ENCODE measurements around the gene HLCS.
A peak's percentile ranks its signal among the peaks of the same experiment; 100 is the strongest.

HLCS gene

DNA sequence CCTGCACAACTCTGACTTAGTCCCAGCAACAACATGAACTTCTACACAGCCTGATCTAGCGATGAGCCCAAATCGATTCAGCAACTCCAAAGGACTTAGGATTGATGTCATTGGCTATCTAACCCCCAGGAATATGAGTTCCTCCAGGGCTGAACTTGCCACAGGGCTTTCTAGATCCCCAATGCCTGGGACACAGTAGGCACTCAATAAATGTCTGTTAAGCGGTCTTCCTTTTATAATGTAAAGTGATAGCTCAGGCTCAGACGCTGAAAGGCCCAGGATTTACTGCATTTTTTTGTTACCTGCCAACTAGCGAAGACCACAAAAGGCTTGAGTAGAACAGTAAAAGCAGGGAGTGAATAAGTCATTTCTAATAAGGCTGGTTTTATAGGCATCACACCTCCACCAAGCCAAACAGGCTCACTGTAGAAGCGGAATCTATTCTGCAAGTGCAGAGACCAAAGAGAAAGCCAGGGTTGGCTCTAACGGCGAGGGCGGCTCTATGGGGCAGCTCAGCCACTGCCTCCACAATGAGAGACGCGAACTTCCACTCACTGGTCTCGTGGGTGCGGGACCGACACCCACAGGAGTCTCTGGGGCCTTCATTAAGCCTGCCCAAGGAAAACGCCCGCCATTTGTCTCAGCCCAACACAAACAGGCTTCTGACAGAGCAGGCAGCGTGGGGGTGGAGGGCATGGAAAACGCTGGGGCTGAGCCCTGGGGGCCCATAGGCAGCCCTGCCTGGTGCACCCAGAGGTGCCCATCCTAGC, 52.0 kb downstream of the HLCS start:
- DNase-seq = no peak

GRCh38 chr21:36913247-36914169, 53.0 kb downstream of the HLCS start:
- DNase-seq = no peak

- no peak for DNase-seq
These were observed 55.7 kb downstream of the HLCS start for GRCh38 chr21:36910581-36911307.

- DNase-seq = no peak
These were observed 56.4 kb downstream of the HLCS start for GRCh38 chr21:36909901-36910561.

- no peak for DNase-seq
These were observed 57.0 kb downstream of the HLCS start for GRCh38 chr21:36909423-36909822.

GRCh38 chr21:36908260-36908908, 58.1 kb downstream of the HLCS start:
- no peak for DNase-seq

DNA sequence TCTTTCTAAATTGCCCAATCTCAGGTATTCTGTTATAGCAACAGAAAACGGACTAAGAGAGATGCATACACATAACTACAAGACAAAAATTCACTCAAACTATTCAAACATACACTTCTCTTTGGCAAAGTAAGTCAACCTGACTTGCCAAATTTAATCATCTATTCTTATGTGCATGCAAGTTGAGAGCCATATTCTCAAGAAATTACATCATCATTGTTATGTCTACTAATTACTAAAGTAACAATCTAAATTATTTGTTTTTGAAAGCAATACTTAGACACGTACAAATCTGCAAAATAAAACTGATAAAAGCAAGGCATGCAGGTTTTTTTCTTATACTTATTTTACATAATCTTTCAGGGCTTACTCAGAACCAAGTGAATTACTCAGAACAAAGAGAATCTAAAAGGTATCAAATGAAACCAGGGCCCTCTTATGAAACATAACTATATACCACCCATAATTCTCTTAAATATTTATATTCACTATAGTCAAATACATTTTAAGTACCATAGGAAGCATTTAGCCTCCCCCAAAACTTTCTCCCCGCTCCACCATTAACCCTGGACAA, 62.3 kb downstream of the HLCS start:
- no peak for DNase-seq

GRCh38 chr21:36902793-36903192, 63.7 kb downstream of the HLCS start:
- DNase-seq = no peak

GRCh38 chr21:36902331-36902730, 64.1 kb downstream of the HLCS start:
- DNase-seq = no peak

DNA sequence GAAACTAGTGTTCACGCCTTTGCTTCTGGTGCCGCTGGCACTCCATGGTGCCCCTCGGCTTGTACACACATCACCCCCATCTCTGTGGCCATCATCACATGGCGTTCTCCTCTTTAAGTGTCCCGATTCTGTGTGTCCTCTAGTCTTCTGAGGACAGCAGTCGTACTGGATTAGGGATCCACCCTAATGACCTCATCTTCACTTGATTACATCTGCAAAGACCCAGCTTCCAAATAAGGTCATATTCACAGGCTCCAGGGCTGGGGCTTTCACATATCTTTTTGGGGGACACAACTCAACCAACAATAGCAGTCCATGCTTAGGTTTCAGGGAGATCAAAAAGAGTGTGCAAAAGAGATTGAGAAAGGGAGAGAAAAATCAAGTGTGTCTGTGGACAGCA, 64.9 kb downstream of the HLCS start:
- DNase-seq = no peak

DNA sequence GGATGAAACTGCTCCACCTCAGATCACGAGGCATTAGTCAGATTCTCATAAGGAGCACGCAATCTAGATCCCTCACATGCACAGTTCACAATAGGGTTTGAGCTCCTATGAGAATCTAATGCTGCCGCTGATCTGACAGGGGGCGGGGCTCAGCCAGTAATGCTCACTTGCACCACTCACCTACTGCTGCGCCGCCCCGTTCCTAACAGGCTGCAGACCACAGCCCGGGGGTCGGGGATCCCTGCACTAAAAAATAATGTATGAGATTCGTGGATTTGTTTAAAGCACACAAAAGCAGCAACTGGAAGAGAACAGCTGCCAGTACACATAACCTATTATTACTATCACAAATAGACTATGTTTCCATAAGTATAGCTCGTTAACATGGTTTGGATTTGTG, 72.9 kb downstream of the HLCS start:
- DNase-seq = no peak

- no peak for DNase-seq
These were observed 74.3 kb downstream of the HLCS start for GRCh38 chr21:36892201-36892600.

- DNase-seq = no peak
These were observed 74.8 kb downstream of the HLCS start for GRCh38 chr21:36891692-36892091.

DNA sequence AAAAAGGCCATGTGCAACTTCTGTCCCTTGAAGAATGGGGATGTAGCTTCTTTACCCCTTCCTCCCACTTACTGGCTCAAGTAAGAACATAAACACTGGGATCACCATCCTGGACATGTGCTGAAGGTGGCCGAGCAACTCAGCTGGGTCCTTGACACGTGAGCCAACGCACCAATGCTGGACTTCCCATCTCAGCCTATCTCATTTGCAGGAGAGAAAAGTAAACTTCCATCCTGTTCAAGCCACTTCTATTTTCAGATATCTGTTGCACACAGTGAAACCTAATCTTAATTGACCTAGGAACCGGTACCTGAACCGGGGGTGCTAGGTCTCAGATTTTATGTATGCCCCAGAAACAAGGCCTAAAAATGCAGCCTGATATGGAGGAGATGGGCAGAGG, 75.3 kb downstream of the HLCS start:
- DNase-seq = no peak

DNA sequence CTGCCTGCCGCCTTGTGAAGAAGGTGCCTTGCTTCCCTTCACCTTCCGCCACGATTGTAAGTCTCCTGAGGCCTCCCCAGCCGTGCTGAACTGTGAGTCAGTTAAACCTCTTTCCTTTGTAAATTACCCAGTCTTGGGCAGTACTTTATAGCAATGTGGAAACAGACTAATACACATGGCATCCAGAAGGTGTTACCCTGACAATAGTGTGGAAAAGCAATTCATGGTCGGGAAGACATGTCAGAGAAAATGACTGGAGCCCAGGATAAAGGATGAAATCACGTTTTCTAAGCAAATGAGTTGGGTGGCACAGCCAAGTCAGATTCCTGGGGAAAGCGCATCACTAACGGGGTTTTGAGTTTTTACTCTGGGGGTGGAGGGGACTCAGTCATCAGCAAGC, 76.4 kb downstream of the HLCS start:
- no peak for DNase-seq

DNA sequence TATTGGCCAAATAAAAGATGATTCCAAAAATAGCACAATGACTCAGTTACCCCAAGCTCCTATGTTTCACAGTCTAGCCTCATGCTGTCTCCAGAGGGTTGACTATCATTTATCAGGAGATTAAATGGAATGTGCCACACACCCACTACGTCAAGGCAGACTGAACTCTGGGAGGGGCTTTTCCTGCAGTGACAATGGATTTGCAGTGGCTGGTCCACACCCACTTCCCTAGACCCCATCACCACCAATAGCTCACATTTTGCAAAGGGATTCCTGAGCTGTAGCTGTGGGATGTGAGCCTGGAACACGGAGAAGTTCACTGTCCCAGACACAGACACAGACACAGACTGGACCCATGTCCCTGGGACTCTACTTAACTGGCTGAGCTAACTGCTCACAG, 77.1 kb downstream of the HLCS start:
- no peak for DNase-seq

- no peak for DNase-seq
These were observed 78.0 kb downstream of the HLCS start for GRCh38 chr21:36888466-36888865.

DNA sequence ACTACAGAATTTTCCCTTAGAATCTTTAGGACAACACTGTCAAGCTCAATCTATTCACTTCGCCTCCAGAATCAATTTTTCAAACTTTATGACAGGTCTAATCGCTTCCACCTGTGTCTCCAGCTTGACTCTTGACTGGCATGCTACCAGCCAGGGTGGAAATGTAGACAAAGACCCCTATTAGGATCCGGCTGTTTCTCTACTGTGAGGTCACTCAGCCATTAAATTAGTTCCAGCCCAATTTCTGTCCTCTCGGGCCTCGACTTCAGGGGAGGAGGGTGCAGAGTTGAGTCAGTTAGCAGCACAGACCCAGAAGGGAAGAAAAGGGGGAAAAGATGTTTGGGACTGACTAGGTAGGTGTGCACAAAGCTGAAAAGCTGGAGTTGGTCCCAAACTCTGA, 78.5 kb downstream of the HLCS start:
- DNase-seq = peak; percentile 51

DNA sequence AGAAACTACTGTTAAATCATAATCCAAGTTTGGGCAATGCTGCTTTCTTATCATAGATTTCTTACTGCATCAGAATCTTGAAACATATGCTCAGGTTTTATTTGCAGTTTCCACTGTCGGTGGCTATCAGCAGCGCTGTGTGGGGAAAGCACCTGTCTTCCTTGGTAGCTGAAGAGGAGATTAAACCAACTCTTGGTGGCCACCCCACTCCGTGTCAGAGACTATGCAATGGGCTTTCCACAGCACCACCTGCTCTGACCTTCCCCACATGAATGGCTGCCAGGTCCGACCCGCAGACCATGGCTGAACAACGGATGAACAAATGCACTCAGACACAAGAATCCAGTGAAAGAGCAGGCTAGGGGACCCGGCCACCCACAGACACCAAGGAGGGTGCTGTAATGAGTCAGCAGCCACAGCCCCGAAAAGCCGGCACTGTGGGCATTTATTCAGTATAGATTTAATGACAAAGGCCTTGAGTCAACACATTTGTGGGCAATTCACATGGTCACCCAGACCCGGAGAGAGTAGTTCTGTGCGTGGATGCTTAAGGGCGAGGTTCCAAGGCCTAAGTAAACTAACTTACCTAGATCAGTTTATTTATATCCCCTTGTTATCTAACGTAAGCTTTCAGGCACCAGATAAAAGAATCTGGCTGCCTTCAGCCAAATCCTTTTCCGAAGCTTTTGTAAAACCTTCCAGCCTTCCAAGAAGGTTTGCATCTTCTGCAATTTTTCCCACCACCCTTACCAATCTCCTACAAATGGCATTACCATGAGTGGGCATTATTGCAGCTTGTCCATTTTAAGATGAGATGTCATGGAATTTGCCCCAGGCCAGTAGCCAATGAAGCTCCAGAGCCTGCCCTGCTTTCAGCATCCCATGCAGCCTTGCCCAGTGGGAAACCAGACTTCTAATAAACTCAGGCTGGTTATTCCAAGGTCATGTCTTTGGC, 82.7 kb downstream of the HLCS start:
- no peak for DNase-seq

DNA sequence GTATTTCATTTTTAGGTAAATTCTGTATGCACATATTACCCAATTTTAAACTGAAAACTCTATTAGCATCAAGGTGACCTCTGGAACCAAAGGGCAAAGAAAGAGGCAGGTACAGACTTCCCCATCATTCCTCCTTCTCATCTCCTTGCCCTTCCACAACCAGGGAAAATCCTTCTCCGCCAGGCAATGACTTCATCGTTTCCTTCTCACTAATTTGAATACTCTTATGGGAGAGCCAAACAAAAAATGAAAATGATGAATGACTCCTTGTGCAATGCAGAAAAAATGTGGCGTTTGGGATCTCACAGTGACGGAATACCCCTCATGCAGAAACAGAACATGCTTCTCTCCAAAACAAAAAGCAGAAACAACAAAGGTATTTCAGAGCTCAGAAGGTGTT, 83.7 kb downstream of the HLCS start:
- no peak for DNase-seq

DNA sequence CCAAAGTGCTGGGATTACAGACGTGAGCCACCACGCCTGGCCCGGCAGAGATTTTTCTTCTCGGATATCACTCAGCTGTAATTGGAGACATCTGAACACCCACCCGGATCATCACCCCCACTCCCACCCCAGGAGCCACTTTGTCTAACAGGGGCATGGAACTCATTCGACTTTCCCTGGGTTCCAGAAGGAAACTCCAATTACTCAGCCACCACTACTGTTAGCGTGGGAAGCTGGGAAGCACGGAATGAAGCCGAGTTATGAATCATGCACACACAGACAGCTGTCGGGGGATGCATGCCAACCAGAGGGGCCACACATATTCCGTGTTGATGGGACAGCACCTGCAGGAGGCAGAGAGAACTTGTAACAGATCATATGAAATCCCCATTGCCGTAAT, 85.2 kb downstream of the HLCS start:
- no peak for DNase-seq

Measured in NCI-H146 (cell line).